ENCODE data around the gene FSIP1.

Gene FSIP1

DNA sequence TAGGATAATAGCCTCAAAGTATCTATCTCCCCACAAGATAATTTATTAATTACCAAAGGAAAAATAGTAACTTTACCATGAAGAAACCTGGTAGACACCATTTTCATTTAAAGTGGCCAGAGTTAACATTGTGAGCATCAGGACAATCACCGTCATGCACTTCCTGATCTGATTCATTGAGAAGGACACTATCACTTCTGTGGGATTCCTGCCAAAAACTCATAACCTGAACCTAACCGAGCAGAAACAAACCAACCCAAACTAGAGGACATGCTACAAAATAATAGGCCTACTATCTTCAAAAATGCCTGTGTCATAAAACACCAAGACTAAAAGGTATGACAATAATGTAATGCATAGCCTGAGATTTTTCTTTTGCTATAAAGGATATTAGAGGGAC, 39.0 kb downstream of the FSIP1 start:
- no peak overlapping the region for H3K4me3 ChIP-seq (ENCODE audit: low read length)
- TF ChIP-seq, protein P1, sequence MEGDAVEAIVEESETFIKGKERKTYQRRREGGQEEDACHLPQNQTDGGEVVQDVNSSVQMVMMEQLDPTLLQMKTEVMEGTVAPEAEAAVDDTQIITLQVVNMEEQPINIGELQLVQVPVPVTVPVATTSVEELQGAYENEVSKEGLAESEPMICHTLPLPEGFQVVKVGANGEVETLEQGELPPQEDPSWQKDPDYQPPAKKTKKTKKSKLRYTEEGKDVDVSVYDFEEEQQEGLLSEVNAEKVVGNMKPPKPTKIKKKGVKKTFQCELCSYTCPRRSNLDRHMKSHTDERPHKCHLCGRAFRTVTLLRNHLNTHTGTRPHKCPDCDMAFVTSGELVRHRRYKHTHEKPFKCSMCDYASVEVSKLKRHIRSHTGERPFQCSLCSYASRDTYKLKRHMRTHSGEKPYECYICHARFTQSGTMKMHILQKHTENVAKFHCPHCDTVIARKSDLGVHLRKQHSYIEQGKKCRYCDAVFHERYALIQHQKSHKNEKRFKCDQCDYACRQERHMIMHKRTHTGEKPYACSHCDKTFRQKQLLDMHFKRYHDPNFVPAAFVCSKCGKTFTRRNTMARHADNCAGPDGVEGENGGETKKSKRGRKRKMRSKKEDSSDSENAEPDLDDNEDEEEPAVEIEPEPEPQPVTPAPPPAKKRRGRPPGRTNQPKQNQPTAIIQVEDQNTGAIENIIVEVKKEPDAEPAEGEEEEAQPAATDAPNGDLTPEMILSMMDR (IDR thresholded peaks at IDR 0.05; ENCODE audit: insufficient read depth, low read depth, low read length, missing control alignments), result no peak
- DNase-seq (ENCODE audit: low read depth), result peak; percentile 40

- no peak overlapping the region for H3K4me3 ChIP-seq (ENCODE audit: low read length)
- no peak for DNase-seq (ENCODE audit: low read depth)
- TF ChIP-seq, protein P1 (IDR thresholded peaks at IDR 0.05; ENCODE audit: insufficient read depth, low read depth, low read length, missing control alignments), result no peak
Observed at GRCh38 chr15:39741258-39741657, 41.4 kb downstream of the FSIP1 start.

DNA sequence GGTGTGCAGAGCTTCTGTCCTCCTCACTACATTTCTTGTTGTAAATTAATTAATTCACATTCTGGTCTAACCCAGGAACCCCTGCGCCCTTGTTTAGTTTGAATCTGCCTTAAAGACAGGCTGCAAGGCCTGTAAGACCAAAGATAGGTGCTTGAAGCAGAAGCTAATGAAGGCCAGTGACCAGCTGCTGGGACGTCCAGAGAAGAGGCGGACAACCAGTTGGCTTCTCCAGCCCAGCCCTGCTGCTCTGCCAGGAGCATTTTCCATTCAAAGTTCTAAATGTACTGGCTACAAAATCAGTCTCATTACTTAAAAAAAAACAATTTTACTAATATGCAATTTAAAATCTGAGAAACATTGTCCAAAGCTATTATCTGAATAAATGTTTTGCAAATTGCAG, 43.6 kb downstream of the FSIP1 start:
- DNase-seq (ENCODE audit: low read depth), result no peak
- H3K4me3 ChIP-seq (ENCODE audit: low read length), result no peak overlapping the region
- TF ChIP-seq, protein P1 (IDR thresholded peaks at IDR 0.05; ENCODE audit: insufficient read depth, low read depth, low read length, missing control alignments), result no peak

- TF ChIP-seq, protein P1 (IDR thresholded peaks at IDR 0.05; ENCODE audit: insufficient read depth, low read depth, low read length, missing control alignments), result no peak
- H3K4me3 ChIP-seq (ENCODE audit: low read length), result no peak overlapping the region
- DNase-seq (ENCODE audit: low read depth), result no peak
Observed at GRCh38 chr15:39737196-39737550, 45.5 kb downstream of the FSIP1 start.

GRCh38 chr15:39736412-39737195, 46.0 kb downstream of the FSIP1 start:
- no peak for DNase-seq (ENCODE audit: low read depth)
- no peak overlapping the region for H3K4me3 ChIP-seq (ENCODE audit: low read length)
- TF ChIP-seq, protein P1 (IDR thresholded peaks at IDR 0.05; ENCODE audit: insufficient read depth, low read depth, low read length, missing control alignments), result no peak

DNA sequence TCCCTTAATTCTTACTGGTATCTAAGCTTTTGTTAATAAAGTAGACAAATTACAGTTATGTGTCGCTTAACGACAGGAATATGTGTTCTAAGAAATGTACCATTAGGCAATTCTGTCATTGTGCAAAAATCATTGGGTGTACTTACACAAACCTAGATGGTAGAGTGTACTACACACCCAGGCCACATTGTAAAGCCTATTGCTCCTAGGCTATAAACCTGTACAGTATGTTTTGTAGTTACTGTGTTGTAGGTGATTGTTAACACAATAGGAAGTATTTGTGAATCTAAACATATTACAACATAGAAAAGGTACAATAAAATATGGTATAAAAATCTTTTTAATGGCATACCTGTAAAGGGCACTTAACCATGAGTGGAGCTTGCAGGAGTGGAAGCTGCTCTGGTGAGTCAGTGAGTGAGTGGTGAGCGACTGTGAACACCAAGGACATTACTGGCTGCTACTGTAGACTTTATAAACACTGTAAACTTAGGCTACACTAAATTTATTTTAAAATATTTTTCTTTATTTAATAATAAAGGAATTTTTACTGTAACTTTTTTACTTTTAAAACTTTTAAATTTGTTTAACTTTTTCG, 47.4 kb downstream of the FSIP1 start:
- peak; percentile 45 for DNase-seq (ENCODE audit: low read depth)
- TF ChIP-seq, protein P1 (IDR thresholded peaks at IDR 0.05; ENCODE audit: insufficient read depth, low read depth, low read length, missing control alignments), result no peak
- H3K4me3 ChIP-seq (ENCODE audit: low read length), result no peak overlapping the region

DNA sequence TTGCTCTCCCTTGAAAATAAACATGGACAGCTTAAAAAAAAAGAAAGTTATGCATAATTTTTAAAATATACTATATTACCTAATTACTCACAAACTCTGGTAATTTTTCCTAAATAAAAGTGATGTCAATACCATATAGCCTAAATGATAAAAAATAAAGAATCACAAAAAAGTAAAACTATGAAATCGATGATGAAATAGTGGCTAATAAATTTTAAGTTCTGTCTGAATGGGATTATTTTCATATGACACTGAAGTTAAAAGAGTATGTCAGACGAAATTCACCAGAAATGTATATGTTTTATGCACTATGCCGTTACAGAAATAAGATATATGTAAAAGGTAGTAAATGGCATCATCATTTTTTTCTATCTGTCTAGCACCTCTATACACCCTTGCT, 51.4 kb downstream of the FSIP1 start:
- no peak overlapping the region for H3K4me3 ChIP-seq (ENCODE audit: low read length)
- no peak for DNase-seq (ENCODE audit: low read depth)
- TF ChIP-seq, protein P1 (IDR thresholded peaks at IDR 0.05; ENCODE audit: insufficient read depth, low read depth, low read length, missing control alignments), result no peak

Data from epithelial cell of esophagus (primary cell).